IMR-90 (cell line): ENCODE measurements around the gene NACC2. TPM values are rescaled to one million over a fixed set of nuclear protein-coding genes. Genes with fewer than 3 reads are reported as not detected.

Experiments
- ATAC-seq: fragments of 200-7000 bp; cut with Tn5 transposase; 2 replicates; pipeline ENCODE4 v1.9.1; 2020; ENCODE audit warnings: low read depth, mild to moderate bottlenecking, moderate library complexity
- BruUV-seq: library from RNA; stranded (reverse); fragments of 400-500 nt; replicated peaks from 2 replicates; lab custom pipeline; 2021; lab: Mats Ljungman, UMichigan
- CTCF ChIA-PET: fragments of 300-600 bp; formaldehyde crosslinking; extraction: SDS; loops from one replicate; lab custom pipeline; 2021; ENCODE audit warnings: antibody characterized with exemption; lab: Yijun Ruan, JAX
- POLR2A ChIA-PET: fragments of 300-600 bp; sonication (Branson Sonifier 250); formaldehyde crosslinking; loops from one replicate; lab custom pipeline; 2022; ENCODE audit warnings: antibody characterized with exemption; ENCODE audit not compliant: unreplicated experiment; lab: Charles Lee
- DNase-seq: peaks from one replicate; pipeline ENCODE4 v3.0.0; 2013
- H2AFZ ChIP-seq: replicated peaks from 2 replicates; pipeline ENCODE3; 2013; ENCODE audit warnings: low read length, mild to moderate bottlenecking; ENCODE audit not compliant: poor library complexity
- H2AK5ac ChIP-seq: 2 replicates; pipeline ENCODE4 v1.6.1; 2013; ENCODE audit warnings: low read depth, low read length, inconsistent platforms
- H2AK9ac ChIP-seq: replicated peaks from 2 replicates; pipeline ENCODE3; 2013; ENCODE audit warnings: mild to moderate bottlenecking, low read depth, low read length, moderate library complexity; ENCODE audit not compliant: poor library complexity
- H2BK120ac ChIP-seq: 2 replicates; pipeline ENCODE4 v1.6.1; 2013; ENCODE audit warnings: low read depth, low read length, inconsistent platforms
- H2BK15ac ChIP-seq: 3 replicates; pipeline ENCODE4 v1.6.1; 2013; ENCODE audit warnings: low read depth, low read length, inconsistent platforms
- H2BK20ac ChIP-seq: 2 replicates; pipeline ENCODE4 v1.6.1; 2013; ENCODE audit warnings: low read depth, mild to moderate bottlenecking, inconsistent platforms, low read length, moderate library complexity
- H2BK5ac ChIP-seq: 2 replicates; pipeline ENCODE4 v1.6.1; 2013; ENCODE audit warnings: mild to moderate bottlenecking, low read depth, low read length, inconsistent platforms; ENCODE audit not compliant: poor library complexity, severe bottlenecking
- H3K14ac ChIP-seq: replicated peaks from 2 replicates; pipeline ENCODE4 v1.6.1; 2013; ENCODE audit warnings: low read depth, low read length, inconsistent platforms
- H3K18ac ChIP-seq: 2 replicates; pipeline ENCODE4 v1.6.1; 2013; ENCODE audit warnings: low read depth, low read length, control low read depth
- H3K23ac ChIP-seq: 2 replicates; pipeline ENCODE4 v1.6.1; 2013; ENCODE audit warnings: low read depth, low read length, inconsistent platforms
- H3K27ac ChIP-seq: 2 replicates; pipeline ENCODE4 v1.5.1; 2013; ENCODE audit warnings: mild to moderate bottlenecking, control low read depth, low read length; ENCODE audit not compliant: insufficient read depth
- H3K27me3 ChIP-seq: 2 replicates; pipeline ENCODE4 v1.6.1; 2013; ENCODE audit warnings: low read length; ENCODE audit not compliant: control insufficient read depth, insufficient read depth
- H3K36me3 ChIP-seq: 2 replicates; pipeline ENCODE4 v1.6.1; 2013; ENCODE audit warnings: low read length, mixed read lengths; ENCODE audit not compliant: control insufficient read depth, insufficient read depth
- H3K4ac ChIP-seq: 2 replicates; pipeline ENCODE4 v1.6.1; 2013; ENCODE audit warnings: low read depth, low read length, inconsistent platforms
- H3K4me1 ChIP-seq: 2 replicates; pipeline ENCODE4 v1.6.1; 2013; ENCODE audit warnings: low read length, mixed read lengths; ENCODE audit not compliant: control insufficient read depth, insufficient read depth
- H3K4me2 ChIP-seq: 2 replicates; pipeline ENCODE4 v1.6.1; 2013; ENCODE audit warnings: low read depth, mild to moderate bottlenecking, control low read depth, low read length, moderate library complexity
- H3K4me3 ChIP-seq: 2 replicates; pipeline ENCODE4 v1.5.1; 2013; ENCODE audit warnings: low read depth, mild to moderate bottlenecking, control low read depth, low read length, moderate library complexity; ENCODE audit not compliant: insufficient read depth
- H3K56ac ChIP-seq: 2 replicates; pipeline ENCODE4 v1.6.1; 2013; ENCODE audit warnings: low read length, inconsistent platforms; ENCODE audit not compliant: insufficient read depth; ENCODE audit errors: extremely low read depth
- H3K79me1 ChIP-seq, 2 experiments: 2 replicates each; pipeline ENCODE4 v1.6.1; 2013; ENCODE audit warnings: low read length in 2 of 2, inconsistent platforms in 1 of 2, low read depth in 1 of 2
- H3K9ac ChIP-seq: 2 replicates; pipeline ENCODE4 v1.6.1; 2013; ENCODE audit warnings: low read depth, low read length, control low read depth
- H3K9me1 ChIP-seq: 2 replicates; pipeline ENCODE4 v1.6.1; 2013; ENCODE audit warnings: low read length, inconsistent platforms; ENCODE audit not compliant: insufficient read depth
- H3K9me3 ChIP-seq: 2 replicates; pipeline ENCODE4 v1.6.1; 2013; ENCODE audit warnings: low read length; ENCODE audit not compliant: control insufficient read depth, insufficient read depth
- H4K20me1 ChIP-seq: 2 replicates; pipeline ENCODE4 v1.6.1; 2013; ENCODE audit warnings: low read length, inconsistent platforms; ENCODE audit not compliant: insufficient read depth
- H4K5ac ChIP-seq: 2 replicates; pipeline ENCODE4 v1.6.1; 2013; ENCODE audit warnings: mild to moderate bottlenecking, low read depth, low read length, control low read depth
- H4K8ac ChIP-seq, 2 experiments: 2 replicates each; pipeline ENCODE4 v1.6.1; 2013; ENCODE audit warnings: low read depth in 2 of 2, low read length in 2 of 2, control low read depth in 1 of 2, inconsistent platforms in 1 of 2
- H4K91ac ChIP-seq: 2 replicates; pipeline ENCODE4 v1.6.1; 2013; ENCODE audit warnings: low read depth, low read length, inconsistent platforms; ENCODE audit not compliant: insufficient read depth
- BHLHE40 ChIP-seq: fragments of 150-350 bp; IDR thresholded peaks from 2 replicates; pipeline ENCODE4 v1.6.1; 2016; ENCODE audit warnings: mild to moderate bottlenecking, low read depth, low read length
- CEBPB ChIP-seq: IDR thresholded peaks from 2 replicates; pipeline ENCODE4 v1.6.1; 2012; ENCODE audit warnings: low read depth, low read length, improper control_type of control experiment
- CHD1 ChIP-seq: IDR thresholded peaks from 2 replicates; pipeline ENCODE4 v1.6.1; 2012; ENCODE audit warnings: low read depth, low read length, improper control_type of control experiment
- CTCF ChIP-seq: conservative IDR thresholded peaks from 2 replicates; pipeline ENCODE4 v1.5.1; 2012; ENCODE audit warnings: mild to moderate bottlenecking, low read depth, low read length, improper control_type of control experiment
- FOS ChIP-seq: fragments of 150-350 bp; IDR thresholded peaks from 2 replicates; pipeline ENCODE4 v1.6.1; 2016; ENCODE audit warnings: low read depth, low read length
- MAFK ChIP-seq: IDR thresholded peaks from 2 replicates; pipeline ENCODE4 v1.6.1; 2012; ENCODE audit warnings: low read depth, low read length, improper control_type of control experiment
- MAZ ChIP-seq: IDR thresholded peaks from 2 replicates; pipeline ENCODE4 v1.6.1; 2012; ENCODE audit warnings: low read depth, mild to moderate bottlenecking, low read length, improper control_type of control experiment, moderate library complexity, borderline replicate concordance
- MXI1 ChIP-seq: IDR thresholded peaks from 2 replicates; pipeline ENCODE4 v1.6.1; 2012; ENCODE audit warnings: low read depth, mild to moderate bottlenecking, low read length, moderate library complexity, borderline replicate concordance
- NFE2L2 ChIP-seq: fragments of 150-350 bp; IDR thresholded peaks from 2 replicates; pipeline ENCODE4 v1.6.1; 2016; ENCODE audit warnings: low read depth, mild to moderate bottlenecking, low read length
- POLR2A ChIP-seq: IDR thresholded peaks from 2 replicates; pipeline ENCODE4 v1.6.1; 2012; ENCODE audit warnings: mild to moderate bottlenecking, low read depth, low read length
- RAD21 ChIP-seq: IDR thresholded peaks from 2 replicates; pipeline ENCODE4 v1.6.1; 2012; ENCODE audit warnings: low read length, improper control_type of control experiment
- RCOR1 ChIP-seq: IDR thresholded peaks from 2 replicates; pipeline ENCODE4 v1.6.1; 2012; ENCODE audit warnings: mild to moderate bottlenecking, low read length, improper control_type of control experiment; ENCODE audit not compliant: insufficient replicate concordance
- RFX5 ChIP-seq: IDR thresholded peaks from 2 replicates; pipeline ENCODE4 v1.8.0; 2012; ENCODE audit warnings: low read depth, mild to moderate bottlenecking, low read length, moderate library complexity
- SMC3 ChIP-seq: fragments of 150-350 bp; IDR thresholded peaks from 2 replicates; pipeline ENCODE4 v1.6.1; 2016; ENCODE audit warnings: low read depth, mild to moderate bottlenecking, antibody characterized with exemption, low read length, moderate library complexity
- WGBS, 2 experiments: methylation state at CpG; one replicate each; pipeline versions ENCODE4 v1.1.5 to v1.1.7; 2013; ENCODE audit warnings: missing lambda C conversion rate in 2 of 2; ENCODE audit not compliant: insufficient read length in 1 of 2; ENCODE audit errors: extremely low coverage in 2 of 2; 5-methylcytosine and 5-hydroxymethylcytosine counted together
- dilution Hi-C: fragments of 300-500 bp; cut with HindIII; formaldehyde crosslinking; loops from one replicate; pipeline ENCODE4 v1.14.3; 2018; ENCODE audit warnings: low sequenced_read_pairs; ENCODE audit not compliant: unreplicated experiment
- in situ Hi-C: fragments of 300-500 bp; cut with MboI; formaldehyde crosslinking; loops from 3 replicates; pipeline ENCODE4 v1.14.3; 2019; ENCODE audit warnings: low sequenced_read_pairs, inconsistent platforms, mixed read lengths
- intact Hi-C: fragments of 100-400 bp; cut with micrococcal nuclease; formaldehyde crosslinking; loops from 2 replicates; pipeline ENCODE4 v1.10.0; 2022
- polyA plus RNA-seq, 3 experiments: library from polyadenylated mRNA; depleted of rRNA; stranded (reverse); fragments of >200 nt; gene quantifications; 2 replicates each; pipeline ENCODE4 v1.2.3, GENCODE V29; 2012; ENCODE audit warnings: low replicate concordance in 1 of 3
- total RNA-seq: library from RNA; depleted of rRNA; stranded (reverse); fragments of >200 nt; gene quantifications from 2 replicates; pipeline ENCODE4 v1.2.3, GENCODE V29; 2012
- TF ChIP-seq, protein P1 (sequence below): fragments of 150-350 bp; IDR thresholded peaks from 2 replicates; pipeline ENCODE4 v1.6.1; 2017; ENCODE audit warnings: mild to moderate bottlenecking, antibody characterized with exemption, low read length, low read depth
- TF ChIP-seq, protein P2 (sequence below): fragments of 150-350 bp; IDR thresholded peaks from 2 replicates; pipeline ENCODE4 v1.6.1; 2016; ENCODE audit warnings: low read depth, mild to moderate bottlenecking, low read length, moderate library complexity, borderline replicate concordance

The NACC2 gene
- total and polyA plus RNA-seq, 2 of the 4 experiments (the other 2 are of a cell fraction): 7.9 to 19.0 TPM

GRCh38 chr9:136115641-136116359 lies 20.7 kb upstream of the NACC2 start:
- Histone ChIP-seq H2AFZ (no peak overlapping the region), H3K4ac (no peak overlapping the region), H3K4me1 (peaks cover 11% of the 10 kb centered on the region), H3K9me3 (no peaks in the 10 kb centered on the region), H3K18ac (no peak overlapping the region), H3K14ac (no peak overlapping the region), H3K9ac (no peak overlapping the region), H2BK5ac (no peak overlapping the region), H3K36me3 (peaks cover 15% of the 10 kb centered on the region; the same call in 1 of the 2 replicates), H2AK9ac (no peak overlapping the region), H4K20me1 (no peaks in the 10 kb centered on the region; the same call in 1 of the 2 replicates), H4K91ac (no peak overlapping the region), H2AK5ac (no peak overlapping the region), H3K4me3 (no peak overlapping the region), H3K23ac (no peak overlapping the region), H3K79me1 (peaks cover 5 to 42% of the 10 kb centered on the region in 2 experiments; a peak in 3 of 4 replicates), H2BK20ac (no peak overlapping the region), H4K5ac (no peak overlapping the region), H3K4me2 (no peak overlapping the region), H4K8ac (no peak overlapping the region), H2BK15ac (no peak overlapping the region), H2BK120ac (no peak overlapping the region), H3K27ac (no peak overlapping the region), H3K9me1 (peaks cover 7% of the 10 kb centered on the region; the same call in 1 of the 2 replicates), H3K27me3 (no peaks in the 10 kb centered on the region), H3K56ac (no peak overlapping the region)
- 93% methylated on average over 8 of the region's 22 CpGs; no CpG with 5 or more reads in 1 of the 2 experiments for WGBS, 2 experiments
- in situ Hi-C loops (no loop called here), dilution Hi-C loops (no loop called here), intact Hi-C loops (no loop called here)
- ChIA-PET CTCF (no interaction called here), POLR2A (no interaction called here)
- BruUV-seq: no TSS peak
- TF ChIP-seq RCOR1 (no peak), CTCF (no peak), BHLHE40 (no peak), MAFK (no peak), NFE2L2 (no peak), POLR2A (no peak), RAD21 (no peak), SMC3 (no peak), MAZ (no peak), MXI1 (no peak), CEBPB (no peak), CHD1 (no peak), RFX5 (no peak), FOS (no peak)
- TF ChIP-seq, protein P1, sequence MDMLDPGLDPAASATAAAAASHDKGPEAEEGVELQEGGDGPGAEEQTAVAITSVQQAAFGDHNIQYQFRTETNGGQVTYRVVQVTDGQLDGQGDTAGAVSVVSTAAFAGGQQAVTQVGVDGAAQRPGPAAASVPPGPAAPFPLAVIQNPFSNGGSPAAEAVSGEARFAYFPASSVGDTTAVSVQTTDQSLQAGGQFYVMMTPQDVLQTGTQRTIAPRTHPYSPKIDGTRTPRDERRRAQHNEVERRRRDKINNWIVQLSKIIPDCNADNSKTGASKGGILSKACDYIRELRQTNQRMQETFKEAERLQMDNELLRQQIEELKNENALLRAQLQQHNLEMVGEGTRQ: no peak
- TF ChIP-seq, protein P2, sequence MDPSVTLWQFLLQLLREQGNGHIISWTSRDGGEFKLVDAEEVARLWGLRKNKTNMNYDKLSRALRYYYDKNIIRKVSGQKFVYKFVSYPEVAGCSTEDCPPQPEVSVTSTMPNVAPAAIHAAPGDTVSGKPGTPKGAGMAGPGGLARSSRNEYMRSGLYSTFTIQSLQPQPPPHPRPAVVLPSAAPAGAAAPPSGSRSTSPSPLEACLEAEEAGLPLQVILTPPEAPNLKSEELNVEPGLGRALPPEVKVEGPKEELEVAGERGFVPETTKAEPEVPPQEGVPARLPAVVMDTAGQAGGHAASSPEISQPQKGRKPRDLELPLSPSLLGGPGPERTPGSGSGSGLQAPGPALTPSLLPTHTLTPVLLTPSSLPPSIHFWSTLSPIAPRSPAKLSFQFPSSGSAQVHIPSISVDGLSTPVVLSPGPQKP: no peak
- DNase-seq: no peak
- ATAC-seq: no peak
